GM18861 (cell line): ENCODE results near the gene GDNF.
"Not testable (repeated sequence)": the region's sequence is repeated elsewhere in the genome, so short reads cannot be mapped to it uniquely, and the experiment has no call there.

ENCODE experiments used
- ATAC-seq: cut with Tn5 transposase; IDR thresholded peaks from one replicate; pipeline ENCODE4 v1.9.1; 2021; ENCODE audit not compliant: unreplicated experiment

Gene GDNF

GRCh38 chr5:37823433-37824152, 16.2 kb downstream of the GDNF start:
- no peak for ATAC-seq

- ATAC-seq = no peak
These were observed 23.0 kb downstream of the GDNF start for GRCh38 chr5:37816883-37817282.

- ATAC-seq = no peak
These were observed 23.5 kb downstream of the GDNF start for GRCh38 chr5:37816331-37816730.

GRCh38 chr5:37815913-37816312, 23.9 kb downstream of the GDNF start:
- ATAC-seq = no peak

GRCh38 chr5:37814699-37815098, 25.1 kb downstream of the GDNF start:
- ATAC-seq = no peak

GRCh38 chr5:37812365-37812764, 27.5 kb downstream of the GDNF start:
- no peak for ATAC-seq

GRCh38 chr5:37811866-37812265, 28.0 kb downstream of the GDNF start:
- no peak for ATAC-seq

- no peak for ATAC-seq
These were observed 29.5 kb downstream of the GDNF start for GRCh38 chr5:37810311-37810710.

GRCh38 chr5:37808945-37809344, 30.9 kb downstream of the GDNF start:
- ATAC-seq = no peak

GRCh38 chr5:37807621-37808301, 32.1 kb downstream of the GDNF start:
- ATAC-seq = no peak

GRCh38 chr5:37807015-37807414, 32.8 kb downstream of the GDNF start:
- peak; percentile 36 for ATAC-seq

GRCh38 chr5:37806476-37806875, 33.4 kb downstream of the GDNF start:
- no peak for ATAC-seq

GRCh38 chr5:37806016-37806415, 33.8 kb downstream of the GDNF start:
- no peak for ATAC-seq

- ATAC-seq = no peak
These were observed 35.4 kb downstream of the GDNF start for GRCh38 chr5:37804401-37804800.

GRCh38 chr5:37803487-37803886, 36.4 kb downstream of the GDNF start:
- ATAC-seq = no peak

- ATAC-seq = no peak
These were observed 38.3 kb downstream of the GDNF start for GRCh38 chr5:37801521-37801920.

- no peak for ATAC-seq
These were observed 39.9 kb downstream of the GDNF start for GRCh38 chr5:37799865-37800421.

- ATAC-seq = not testable (repeated sequence)
These were observed 43.4 kb downstream of the GDNF start for GRCh38 chr5:37796435-37796834.

GRCh38 chr5:37795292-37795691, 44.5 kb downstream of the GDNF start:
- not testable (repeated sequence) for ATAC-seq

- ATAC-seq = no peak
These were observed 46.7 kb downstream of the GDNF start for GRCh38 chr5:37792975-37793631.

GRCh38 chr5:37791321-37791720, 48.5 kb downstream of the GDNF start:
- no peak for ATAC-seq

- ATAC-seq = no peak
These were observed 49.9 kb downstream of the GDNF start for GRCh38 chr5:37789991-37790390.
